ENCODE results near the gene RPGR.
A peak's percentile ranks its signal among the peaks of the same experiment; 100 is the strongest.

Gene RPGR

DNA sequence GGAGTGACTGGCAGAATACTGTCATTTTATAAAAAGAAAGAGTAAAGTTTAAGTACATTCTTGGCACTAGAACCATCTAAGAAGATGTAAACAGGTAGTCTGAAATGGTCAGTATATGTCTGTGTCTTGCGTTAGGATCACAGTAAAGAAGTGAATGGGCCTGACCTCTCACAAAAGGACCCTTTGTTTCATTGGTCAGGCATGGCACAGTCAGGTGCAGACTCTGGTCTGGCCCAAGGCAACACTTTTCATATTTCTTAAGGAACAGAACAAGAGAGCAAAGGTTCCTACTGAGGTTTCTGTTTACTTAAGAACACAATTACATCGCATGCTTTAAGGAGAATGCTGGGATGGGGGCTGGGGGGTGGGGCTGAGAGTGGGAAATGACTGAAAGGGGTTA lies 48.1 kb downstream of the RPGR start:
- H3K4me3 ChIP-seq (ENCODE audit: low read length), result no peak overlapping the region
- TF ChIP-seq, protein P1, sequence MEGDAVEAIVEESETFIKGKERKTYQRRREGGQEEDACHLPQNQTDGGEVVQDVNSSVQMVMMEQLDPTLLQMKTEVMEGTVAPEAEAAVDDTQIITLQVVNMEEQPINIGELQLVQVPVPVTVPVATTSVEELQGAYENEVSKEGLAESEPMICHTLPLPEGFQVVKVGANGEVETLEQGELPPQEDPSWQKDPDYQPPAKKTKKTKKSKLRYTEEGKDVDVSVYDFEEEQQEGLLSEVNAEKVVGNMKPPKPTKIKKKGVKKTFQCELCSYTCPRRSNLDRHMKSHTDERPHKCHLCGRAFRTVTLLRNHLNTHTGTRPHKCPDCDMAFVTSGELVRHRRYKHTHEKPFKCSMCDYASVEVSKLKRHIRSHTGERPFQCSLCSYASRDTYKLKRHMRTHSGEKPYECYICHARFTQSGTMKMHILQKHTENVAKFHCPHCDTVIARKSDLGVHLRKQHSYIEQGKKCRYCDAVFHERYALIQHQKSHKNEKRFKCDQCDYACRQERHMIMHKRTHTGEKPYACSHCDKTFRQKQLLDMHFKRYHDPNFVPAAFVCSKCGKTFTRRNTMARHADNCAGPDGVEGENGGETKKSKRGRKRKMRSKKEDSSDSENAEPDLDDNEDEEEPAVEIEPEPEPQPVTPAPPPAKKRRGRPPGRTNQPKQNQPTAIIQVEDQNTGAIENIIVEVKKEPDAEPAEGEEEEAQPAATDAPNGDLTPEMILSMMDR (conservative IDR thresholded peaks at IDR 0.05; ENCODE audit: low read length), result no peak
- no peak for DNase-seq (ENCODE audit: low read depth)

DNA sequence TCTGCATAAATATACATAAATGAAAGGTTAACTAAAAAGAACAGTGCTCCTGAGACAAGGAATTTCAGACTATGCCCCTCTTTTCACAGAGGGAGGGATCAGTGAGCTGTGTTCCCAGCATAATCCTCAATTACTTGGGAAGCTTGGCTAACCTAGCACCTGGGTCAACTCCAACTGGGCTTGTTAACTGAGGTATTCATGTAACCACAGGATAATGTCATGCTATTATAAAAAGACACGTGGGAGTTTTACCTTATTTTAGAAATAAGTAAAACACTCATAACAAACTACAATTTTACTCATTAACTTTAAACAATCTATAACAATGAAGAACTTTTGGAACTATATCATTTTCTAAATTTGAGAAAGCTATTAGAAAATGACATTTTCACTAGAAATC lies 48.6 kb downstream of the RPGR start:
- DNase-seq (ENCODE audit: low read depth), result peak; percentile 40
- H3K4me3 ChIP-seq (ENCODE audit: low read length), result no peak overlapping the region
- TF ChIP-seq, protein P1 (conservative IDR thresholded peaks at IDR 0.05; ENCODE audit: low read length), result no peak

DNA sequence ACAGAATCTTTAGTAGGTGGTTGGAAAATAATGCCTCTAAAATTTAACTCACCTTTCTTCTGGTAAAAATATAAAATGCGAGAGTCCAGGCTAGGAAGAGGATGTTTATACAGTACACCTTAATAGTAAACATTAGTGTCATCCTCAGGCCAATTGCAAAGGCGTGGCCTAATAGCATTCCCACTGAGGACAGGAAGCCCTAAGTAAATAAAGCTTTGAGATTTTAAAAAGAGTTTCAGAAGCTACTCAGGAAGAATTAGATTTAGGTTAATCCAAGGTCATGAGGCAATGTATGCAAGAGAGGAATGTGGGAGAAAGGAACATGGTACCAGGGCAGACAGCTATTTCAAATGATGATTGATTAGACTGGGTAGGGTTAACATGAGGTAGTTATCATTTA lies 49.5 kb downstream of the RPGR start:
- DNase-seq (ENCODE audit: low read depth), result no peak
- no peak overlapping the region for H3K4me3 ChIP-seq (ENCODE audit: low read length)
- TF ChIP-seq, protein P1 (conservative IDR thresholded peaks at IDR 0.05; ENCODE audit: low read length), result no peak

DNA sequence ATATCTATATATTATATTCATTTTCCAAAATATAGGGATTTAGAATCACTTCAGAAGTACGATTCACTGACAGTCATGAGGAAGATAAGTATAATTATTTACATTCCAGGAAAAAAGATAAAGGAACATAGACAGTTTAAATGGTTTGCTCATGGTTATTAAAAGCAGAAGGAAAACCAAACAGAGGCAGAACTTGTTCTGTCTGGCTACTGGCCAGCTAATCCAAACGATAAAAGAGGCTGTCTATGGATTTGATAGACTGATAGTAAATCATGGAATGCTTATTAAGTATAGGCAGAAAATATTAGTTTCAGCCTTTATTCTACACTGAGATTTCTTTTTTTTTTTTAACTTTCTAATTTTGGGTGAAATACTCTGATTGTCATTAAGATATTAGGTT lies 50.2 kb downstream of the RPGR start:
- no peak for DNase-seq (ENCODE audit: low read depth)
- TF ChIP-seq, protein P1 (conservative IDR thresholded peaks at IDR 0.05; ENCODE audit: low read length), result no peak
- H3K4me3 ChIP-seq (ENCODE audit: low read length), result no peak overlapping the region

DNA sequence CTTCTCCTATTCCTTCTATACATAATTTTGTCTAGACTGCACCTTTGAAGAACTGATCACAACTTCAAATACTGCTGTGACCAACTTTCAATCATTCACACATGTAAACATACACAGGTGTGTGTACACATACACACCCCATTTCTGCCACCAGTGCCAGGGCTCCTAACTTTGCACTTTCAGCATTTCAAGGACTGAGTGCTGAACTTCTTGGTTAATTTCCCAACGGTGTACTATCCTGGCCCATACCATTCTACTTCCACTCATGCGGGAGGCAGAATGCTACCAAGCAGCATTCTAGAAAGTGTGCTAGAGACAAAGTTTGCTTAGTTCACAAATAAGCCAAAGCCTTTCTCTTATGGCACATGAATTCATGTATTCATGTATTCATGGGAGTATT lies 51.2 kb downstream of the RPGR start:
- DNase-seq (ENCODE audit: low read depth), result no peak
- TF ChIP-seq, protein P1 (conservative IDR thresholded peaks at IDR 0.05; ENCODE audit: low read length), result no peak

DNA sequence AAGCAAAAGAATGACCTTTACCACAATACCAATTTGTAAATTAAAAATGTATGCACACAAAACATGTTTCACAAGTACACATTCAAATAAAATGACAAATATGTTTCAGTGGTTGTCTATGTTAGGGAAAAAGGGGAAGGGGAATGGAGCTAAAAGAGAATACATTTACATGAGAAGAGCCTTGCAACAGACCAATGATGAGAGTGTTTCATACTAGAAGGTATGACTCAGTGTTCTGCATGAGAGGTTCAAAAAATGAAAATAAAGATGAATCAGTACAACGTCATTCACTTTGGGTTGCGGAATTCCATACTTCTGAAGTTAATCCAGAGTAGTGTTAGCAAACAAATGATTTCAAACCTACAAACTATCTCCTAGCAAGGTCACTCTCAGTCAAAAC lies 51.7 kb downstream of the RPGR start:
- H3K4me3 ChIP-seq (ENCODE audit: low read length), result no peak overlapping the region
- peak; percentile 87 for DNase-seq (ENCODE audit: low read depth)
- TF ChIP-seq, protein P1 (conservative IDR thresholded peaks at IDR 0.05; ENCODE audit: low read length), result no peak

More for the DNA sequence above, 51.2 kb downstream of the RPGR start:
- no peak overlapping the region for H3K4me3 ChIP-seq (ENCODE audit: low read length)

DNA sequence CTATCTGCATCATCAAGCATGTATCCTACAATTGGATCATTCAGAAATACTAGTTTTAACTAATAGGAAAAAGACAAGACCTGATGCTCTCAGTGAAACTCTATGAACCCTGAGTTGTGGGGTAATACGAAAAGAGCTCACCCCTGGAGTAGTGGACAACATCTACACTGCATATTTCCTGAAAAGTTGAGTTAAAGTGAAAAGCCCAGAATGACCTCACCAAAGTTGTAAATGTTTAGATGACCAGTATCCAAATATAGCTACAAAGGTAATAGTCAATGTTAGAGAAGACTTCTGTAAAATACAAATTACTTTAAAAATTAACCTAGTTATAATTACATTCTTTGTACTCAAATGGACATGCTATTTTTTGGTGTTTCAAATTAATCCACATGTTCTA lies 53.9 kb downstream of the RPGR start:
- TF ChIP-seq, protein P1 (conservative IDR thresholded peaks at IDR 0.05; ENCODE audit: low read length), result no peak
- DNase-seq (ENCODE audit: low read depth), result no peak
- no peak overlapping the region for H3K4me3 ChIP-seq (ENCODE audit: low read length)

Data from AG10803 (cell line).